Measurements from ENCODE around the gene PLXNA1.

GRCh38 chr3:127027061-127027735 is 44.3 kb downstream of the PLXNA1 start:
- TF ChIP-seq JUND (IDR thresholded peaks at IDR 0.05): no peak
- no peak for TF ChIP-seq REST (IDR thresholded peaks at IDR 0.05)
- no peak for TF ChIP-seq MAX (IDR thresholded peaks at IDR 0.05)
- TF ChIP-seq, protein P1, sequence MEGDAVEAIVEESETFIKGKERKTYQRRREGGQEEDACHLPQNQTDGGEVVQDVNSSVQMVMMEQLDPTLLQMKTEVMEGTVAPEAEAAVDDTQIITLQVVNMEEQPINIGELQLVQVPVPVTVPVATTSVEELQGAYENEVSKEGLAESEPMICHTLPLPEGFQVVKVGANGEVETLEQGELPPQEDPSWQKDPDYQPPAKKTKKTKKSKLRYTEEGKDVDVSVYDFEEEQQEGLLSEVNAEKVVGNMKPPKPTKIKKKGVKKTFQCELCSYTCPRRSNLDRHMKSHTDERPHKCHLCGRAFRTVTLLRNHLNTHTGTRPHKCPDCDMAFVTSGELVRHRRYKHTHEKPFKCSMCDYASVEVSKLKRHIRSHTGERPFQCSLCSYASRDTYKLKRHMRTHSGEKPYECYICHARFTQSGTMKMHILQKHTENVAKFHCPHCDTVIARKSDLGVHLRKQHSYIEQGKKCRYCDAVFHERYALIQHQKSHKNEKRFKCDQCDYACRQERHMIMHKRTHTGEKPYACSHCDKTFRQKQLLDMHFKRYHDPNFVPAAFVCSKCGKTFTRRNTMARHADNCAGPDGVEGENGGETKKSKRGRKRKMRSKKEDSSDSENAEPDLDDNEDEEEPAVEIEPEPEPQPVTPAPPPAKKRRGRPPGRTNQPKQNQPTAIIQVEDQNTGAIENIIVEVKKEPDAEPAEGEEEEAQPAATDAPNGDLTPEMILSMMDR (IDR thresholded peaks at IDR 0.05; ENCODE audit: low read depth, low read length, missing input control): no peak
- TF ChIP-seq YY1 (IDR thresholded peaks at IDR 0.05): no peak
- no peak for TF ChIP-seq HNF4A (conservative IDR thresholded peaks at IDR 0.05)
